Activated naive CD8-positive, alpha-beta T cell treated with anti-CD3 and anti-CD28 coated beads, Interleukin-2, amount 50 U/mL, for 24 hours (primary cell): ENCODE results near the gene PLCL1.

Source experiments
- ATAC-seq: fragments of 150-1000 bp; cut with Tn5 transposase; one replicate; pipeline ENCODE4 v1.10.0; 2021
- DNase-seq: peaks from one replicate; pipeline ENCODE4 v3.0.0; 2021
- H3K27ac Mint-ChIP-seq: one replicate; pipeline ENCODE4 v1.8.0; 2021; ENCODE audit warnings: mild to moderate bottlenecking, mixed read lengths
- H3K27me3 Mint-ChIP-seq: one replicate; pipeline ENCODE4 v1.8.0; 2021; ENCODE audit warnings: mixed read lengths
- H3K36me3 Mint-ChIP-seq: one replicate; pipeline ENCODE4 v1.8.0; 2021; ENCODE audit warnings: low read depth, mixed read lengths
- H3K4me1 Mint-ChIP-seq: one replicate; pipeline ENCODE4 v1.8.0; 2021; ENCODE audit warnings: mixed read lengths
- H3K4me3 Mint-ChIP-seq: one replicate; pipeline ENCODE4 v1.8.0; 2021; ENCODE audit warnings: mild to moderate bottlenecking, moderate library complexity, mixed read lengths
- H3K9me3 Mint-ChIP-seq: one replicate; pipeline ENCODE4 v1.8.0; 2021; ENCODE audit warnings: mixed read lengths

PLCL1 gene

DNA sequence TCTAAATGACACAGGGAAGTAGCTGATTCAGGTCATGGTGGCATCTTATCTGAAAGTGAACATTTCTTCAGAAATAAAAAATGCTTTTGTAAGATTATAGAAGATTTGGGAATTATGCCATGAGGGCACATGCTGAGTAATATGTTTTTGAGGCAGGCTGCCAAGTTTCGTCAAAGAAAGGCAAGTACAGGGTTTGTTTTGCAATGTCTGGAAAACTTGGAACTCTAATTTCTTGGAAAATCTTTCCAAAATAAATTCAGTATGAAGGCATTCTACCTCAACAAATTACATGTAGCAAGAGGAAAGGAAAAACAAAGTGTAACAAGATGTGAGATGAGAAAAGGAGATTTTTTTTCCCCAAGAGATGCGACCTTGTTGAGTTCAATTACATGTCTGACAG is 167.7 kb downstream of the PLCL1 start:
- H3K27me3 Mint-ChIP-seq: no peaks in the 10 kb centered on the region
- peaks cover 4% of the 10 kb centered on the region for H3K9me3 Mint-ChIP-seq
- H3K4me3 Mint-ChIP-seq: no peak overlapping the region
- ATAC-seq (no peak), DNase-seq (no peak)
- no peaks in the 10 kb centered on the region for H3K36me3 Mint-ChIP-seq
- H3K4me1 Mint-ChIP-seq: peaks cover 28% of the 10 kb centered on the region
- H3K27ac Mint-ChIP-seq: no peak overlapping the region

DNA sequence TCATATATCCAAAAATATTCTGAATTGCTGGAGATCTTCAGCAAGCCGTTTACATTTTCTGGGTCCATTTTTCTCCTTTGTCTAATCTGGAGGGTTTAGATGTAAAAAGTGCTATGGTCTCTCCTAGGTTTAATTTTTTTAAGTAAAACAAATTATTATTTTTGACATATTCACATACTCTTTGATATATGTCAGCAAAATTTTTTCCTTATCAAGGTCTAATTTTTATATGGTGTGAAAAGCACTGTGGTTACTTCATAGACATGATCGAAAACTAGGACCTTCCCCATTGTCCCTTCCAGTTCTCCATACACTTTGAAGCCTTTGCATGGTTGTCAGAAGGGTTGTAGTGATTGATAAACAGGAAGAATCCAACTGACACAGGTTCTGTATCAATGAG is 168.2 kb downstream of the PLCL1 start:
- Mint-ChIP-seq H3K36me3 (no peaks in the 10 kb centered on the region), H3K27me3 (no peaks in the 10 kb centered on the region), H3K27ac (no peak overlapping the region), H3K4me3 (no peak overlapping the region), H3K9me3 (peaks cover 4% of the 10 kb centered on the region), H3K4me1 (peaks cover 26% of the 10 kb centered on the region)
- DNase-seq (no peak), ATAC-seq (no peak)

GRCh38 chr2:197973772-197974171 is 169.4 kb downstream of the PLCL1 start:
- no peaks in the 10 kb centered on the region for H3K36me3 Mint-ChIP-seq
- no peaks in the 10 kb centered on the region for H3K27me3 Mint-ChIP-seq
- DNase-seq: no peak
- H3K9me3 Mint-ChIP-seq: peaks cover 4% of the 10 kb centered on the region
- ATAC-seq: no peak
- no peak overlapping the region for H3K4me3 Mint-ChIP-seq
- peaks cover 23% of the 10 kb centered on the region for H3K4me1 Mint-ChIP-seq
- no peak overlapping the region for H3K27ac Mint-ChIP-seq

DNA sequence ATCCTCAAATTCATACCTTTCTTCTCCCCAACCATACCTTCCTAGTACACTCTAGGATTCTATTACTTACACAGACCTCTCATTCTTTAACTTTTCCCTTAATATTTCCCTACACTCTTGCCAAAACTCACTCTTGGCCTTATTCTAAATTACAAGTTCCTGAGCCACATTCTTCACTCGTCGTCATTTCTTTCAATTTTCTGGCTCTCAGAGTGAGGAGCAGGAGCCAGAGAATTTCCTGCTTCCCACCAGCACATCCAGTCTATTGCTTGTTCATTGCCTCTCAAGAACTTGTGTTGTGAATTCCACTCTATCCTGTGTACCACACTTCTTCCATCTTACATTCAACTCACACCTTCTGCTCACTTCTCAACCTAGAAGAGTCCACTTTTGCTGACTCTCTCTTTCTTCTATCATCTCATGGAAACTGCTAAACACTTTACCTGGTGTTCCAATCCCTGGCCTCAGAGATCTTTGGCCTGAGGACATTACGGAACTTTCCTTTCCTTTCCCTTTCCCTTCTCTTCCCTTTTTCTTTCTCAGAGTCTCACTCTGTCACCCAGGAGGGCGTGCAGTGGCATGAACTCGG is 171.6 kb downstream of the PLCL1 start:
- Mint-ChIP-seq H3K27me3 (no peaks in the 10 kb centered on the region), H3K4me1 (peaks cover 6% of the 10 kb centered on the region), H3K27ac (no peak overlapping the region), H3K9me3 (no peaks in the 10 kb centered on the region), H3K36me3 (no peaks in the 10 kb centered on the region), H3K4me3 (no peak overlapping the region)
- DNase-seq (no peak), ATAC-seq (no peak)

- ATAC-seq: no peak
- no peak for DNase-seq
- Mint-ChIP-seq H3K4me1 (no peaks in the 10 kb centered on the region), H3K27me3 (no peaks in the 10 kb centered on the region), H3K27ac (no peak overlapping the region), H3K4me3 (no peak overlapping the region), H3K36me3 (no peaks in the 10 kb centered on the region), H3K9me3 (no peaks in the 10 kb centered on the region)
Observed at GRCh38 chr2:197978971-197979370, 174.6 kb downstream of the PLCL1 start.

GRCh38 chr2:197982565-197982964 is 178.2 kb downstream of the PLCL1 start:
- ATAC-seq (no peak), DNase-seq (no peak)
- H3K27ac Mint-ChIP-seq: no peak overlapping the region
- H3K4me1 Mint-ChIP-seq: peaks cover 2% of the 10 kb centered on the region
- no peaks in the 10 kb centered on the region for H3K27me3 Mint-ChIP-seq
- no peak overlapping the region for H3K4me3 Mint-ChIP-seq
- H3K9me3 Mint-ChIP-seq: no peaks in the 10 kb centered on the region
- H3K36me3 Mint-ChIP-seq: no peaks in the 10 kb centered on the region

- H3K27me3 Mint-ChIP-seq: no peaks in the 10 kb centered on the region
Observed at GRCh38 chr2:197985029-197985638, 180.7 kb downstream of the PLCL1 start.

DNA sequence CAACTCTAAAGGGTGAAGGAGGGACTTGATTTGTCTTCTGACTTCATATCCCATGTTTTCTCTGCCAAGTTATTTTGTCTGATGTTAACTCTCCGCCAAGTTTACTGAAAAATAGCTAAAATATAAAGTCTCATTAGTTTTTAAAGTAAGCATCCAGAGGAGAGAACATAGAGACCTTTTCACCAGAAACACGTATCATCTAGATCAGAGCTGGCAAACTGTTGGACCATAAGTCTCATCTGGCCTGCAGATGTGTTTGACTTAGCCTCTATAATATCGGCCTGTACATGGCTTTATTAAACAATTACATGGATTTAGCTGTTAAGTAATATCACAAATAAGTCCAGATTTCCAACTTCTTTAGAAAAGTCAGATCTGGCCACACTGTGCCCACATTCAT is 182.6 kb downstream of the PLCL1 start:
- H3K4me3 Mint-ChIP-seq: no peak overlapping the region
- H3K4me1 Mint-ChIP-seq: peaks cover 4% of the 10 kb centered on the region
- no peak for DNase-seq
- H3K27ac Mint-ChIP-seq: no peak overlapping the region
- H3K36me3 Mint-ChIP-seq: peaks cover 6% of the 10 kb centered on the region
- peaks cover 16% of the 10 kb centered on the region for H3K9me3 Mint-ChIP-seq
- no peak for ATAC-seq
- H3K27me3 Mint-ChIP-seq: no peaks in the 10 kb centered on the region

More at GRCh38 chr2:197985029-197985638, 180.7 kb downstream of the PLCL1 start:
- Mint-ChIP-seq H3K4me1 (peaks cover 4% of the 10 kb centered on the region), H3K36me3 (peaks cover 2% of the 10 kb centered on the region), H3K4me3 (no peak overlapping the region), H3K9me3 (peaks cover 8% of the 10 kb centered on the region), H3K27ac (no peak overlapping the region)
- DNase-seq (no peak), ATAC-seq (no peak)

- Mint-ChIP-seq H3K4me3 (no peak overlapping the region), H3K9me3 (peaks cover 16% of the 10 kb centered on the region), H3K27ac (no peak overlapping the region), H3K27me3 (no peaks in the 10 kb centered on the region), H3K4me1 (peaks cover 28% of the 10 kb centered on the region), H3K36me3 (peaks cover 6% of the 10 kb centered on the region)
- DNase-seq: no peak
- ATAC-seq: no peak
Observed at GRCh38 chr2:197990356-197990755, 186.0 kb downstream of the PLCL1 start.

DNA sequence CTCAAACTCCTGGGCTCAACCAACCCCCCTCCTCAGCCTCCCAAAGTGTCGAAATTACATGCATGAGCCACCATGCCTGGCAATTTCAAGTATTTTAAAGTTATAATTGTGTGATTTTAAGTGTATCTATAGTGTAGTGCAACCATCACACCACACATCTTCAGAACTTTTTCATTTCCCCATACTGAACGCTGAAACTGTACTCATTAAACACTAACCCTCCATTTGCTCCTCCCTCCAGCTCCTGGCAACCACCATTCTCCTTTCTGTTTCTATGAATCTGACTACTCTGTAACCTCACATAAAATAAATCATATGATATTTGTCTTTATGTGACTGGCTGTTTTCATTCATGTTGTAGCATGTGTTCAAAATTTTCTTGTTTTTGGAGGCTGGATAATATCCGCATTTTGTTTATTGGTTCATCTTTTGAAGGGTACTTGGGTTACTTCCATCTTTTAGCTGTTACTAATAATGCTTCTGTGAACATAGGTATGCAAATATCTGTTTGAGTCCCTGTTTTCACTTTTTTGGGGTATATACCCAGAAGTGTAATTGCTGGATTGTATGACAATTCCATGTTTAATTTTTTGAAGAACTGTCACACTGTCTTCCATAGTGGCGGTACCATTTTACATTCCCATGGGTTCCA is 188.2 kb downstream of the PLCL1 start:
- ATAC-seq (no peak), DNase-seq (no peak)
- Mint-ChIP-seq H3K9me3 (peaks cover 16% of the 10 kb centered on the region), H3K36me3 (peaks cover 6% of the 10 kb centered on the region), H3K27ac (no peak overlapping the region), H3K4me3 (no peak overlapping the region), H3K4me1 (peaks cover 41% of the 10 kb centered on the region), H3K27me3 (no peaks in the 10 kb centered on the region)

- peaks cover 45% of the 10 kb centered on the region for H3K4me1 Mint-ChIP-seq
- DNase-seq (no peak), ATAC-seq (peak; percentile 35)
- no peak overlapping the region for H3K4me3 Mint-ChIP-seq
- H3K27me3 Mint-ChIP-seq: no peaks in the 10 kb centered on the region
- H3K9me3 Mint-ChIP-seq: peaks cover 16% of the 10 kb centered on the region
- peaks cover 6% of the 10 kb centered on the region for H3K36me3 Mint-ChIP-seq
- no peak overlapping the region for H3K27ac Mint-ChIP-seq
Observed at GRCh38 chr2:197993363-197993762, 189.0 kb downstream of the PLCL1 start.

DNA sequence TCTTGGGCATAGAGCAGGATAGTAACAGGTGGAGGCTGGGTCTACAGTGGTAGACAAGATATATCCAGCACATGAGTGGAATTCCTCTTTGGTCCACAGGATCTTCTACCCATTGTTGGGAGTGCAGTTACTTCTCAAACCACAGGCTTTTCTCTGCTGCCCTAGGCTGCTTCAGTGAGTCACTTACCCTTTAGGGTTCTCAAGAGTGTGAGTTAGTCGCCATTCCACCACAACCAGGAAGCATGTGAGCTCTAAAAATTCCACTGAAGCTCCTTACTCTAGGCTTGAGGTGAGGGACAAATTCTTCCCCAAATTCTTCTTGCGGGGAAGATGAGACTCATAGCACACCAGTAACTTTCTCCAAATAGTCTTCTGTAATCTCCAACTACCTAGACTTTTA is 189.4 kb downstream of the PLCL1 start:
- DNase-seq (peak; percentile 15), ATAC-seq (peak; percentile 91)
- Mint-ChIP-seq H3K9me3 (peaks cover 19% of the 10 kb centered on the region), H3K36me3 (peaks cover 9% of the 10 kb centered on the region), H3K27ac (no peak overlapping the region), H3K4me3 (no peak overlapping the region), H3K27me3 (no peaks in the 10 kb centered on the region), H3K4me1 (peaks cover 50% of the 10 kb centered on the region)

- H3K4me3 Mint-ChIP-seq: no peak overlapping the region
- no peaks in the 10 kb centered on the region for H3K27me3 Mint-ChIP-seq
- peaks cover 54% of the 10 kb centered on the region for H3K4me1 Mint-ChIP-seq
- no peak overlapping the region for H3K27ac Mint-ChIP-seq
- peaks cover 9% of the 10 kb centered on the region for H3K36me3 Mint-ChIP-seq
- H3K9me3 Mint-ChIP-seq: peaks cover 16% of the 10 kb centered on the region
- no peak for ATAC-seq
- no peak for DNase-seq
Observed at GRCh38 chr2:197994751-197995150, 190.4 kb downstream of the PLCL1 start.

DNA sequence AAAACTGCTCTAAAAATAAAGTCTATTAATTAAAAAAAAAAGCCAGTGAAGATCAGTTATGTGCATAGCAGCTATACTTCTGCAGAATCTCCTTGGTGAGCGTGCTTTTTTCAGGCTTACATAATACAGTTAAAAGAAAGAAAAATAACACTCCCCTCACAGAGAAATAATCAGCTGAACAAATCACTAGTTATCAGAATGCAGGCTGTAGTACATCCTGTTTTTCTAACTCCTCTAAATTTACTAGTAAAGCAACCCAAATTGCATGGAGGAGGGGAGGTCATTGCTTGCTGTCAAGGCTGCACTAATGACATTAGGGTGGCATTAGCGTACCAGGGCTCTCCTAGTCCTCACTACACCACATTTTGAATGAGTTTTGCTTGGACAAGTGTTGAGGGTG is 192.2 kb downstream of the PLCL1 start:
- Mint-ChIP-seq H3K36me3 (peaks cover 3% of the 10 kb centered on the region), H3K27me3 (no peaks in the 10 kb centered on the region), H3K4me3 (no peak overlapping the region), H3K27ac (no peak overlapping the region), H3K9me3 (peaks cover 9% of the 10 kb centered on the region), H3K4me1 (peaks cover 72% of the 10 kb centered on the region)
- DNase-seq (no peak), ATAC-seq (no peak)

DNA sequence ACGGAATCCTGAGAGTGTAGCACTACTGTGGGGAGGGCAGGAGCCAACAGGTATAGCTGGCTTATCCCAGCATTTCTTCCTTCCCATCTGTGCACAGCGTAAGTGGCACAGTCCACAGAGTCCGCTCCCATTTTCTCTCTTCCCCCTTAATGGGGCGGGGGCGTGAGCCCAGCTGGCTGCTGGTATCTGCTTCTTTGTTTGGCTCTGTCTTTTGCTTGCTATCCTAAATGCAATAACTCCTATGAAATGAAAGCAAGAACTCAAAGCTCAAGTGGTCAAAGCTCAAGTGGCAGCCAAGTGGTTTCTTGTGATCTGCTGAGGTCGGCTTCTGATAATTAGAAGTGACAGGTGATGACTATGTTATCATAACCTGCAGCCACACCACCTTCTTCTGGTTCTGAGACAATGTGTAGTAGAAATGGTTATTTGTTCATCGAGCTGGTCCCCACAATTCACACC is 192.7 kb downstream of the PLCL1 start:
- Mint-ChIP-seq H3K27ac (no peak overlapping the region), H3K27me3 (no peaks in the 10 kb centered on the region), H3K4me3 (no peak overlapping the region), H3K36me3 (peaks cover 3% of the 10 kb centered on the region), H3K9me3 (peaks cover 11% of the 10 kb centered on the region), H3K4me1 (peaks cover 73% of the 10 kb centered on the region)
- ATAC-seq (no peak), DNase-seq (no peak)
